Left lung (tissue), 10 donors: ENCODE results near the gene KLF2. TPM values are rescaled to one million over a fixed set of nuclear protein-coding genes. Genes with fewer than 3 reads are reported as not detected.
A peak's percentile ranks its signal among the peaks of the same experiment; 100 is the strongest.

Source experiments
- ATAC-seq: fragments of 200-7000 bp; cut with Tn5 transposase; one replicate; pipeline ENCODE4 v1.9.1; 2020; ENCODE audit warnings: moderate library complexity
- DNase-seq, 4 donors: peaks; one replicate each; pipeline ENCODE4 v3.0.0-alpha.2; 2013 to 2020
- H3K27ac ChIP-seq, 2 donors: fragments of 200-600 bp; sonication (generic) in 1 of 2; one replicate each; pipeline versions ENCODE4 v1.5.0 to v1.8.0; 2020 to 2021
- H3K27me3 ChIP-seq, 2 donors: fragments of 200-600 bp; sonication (generic) in 1 of 2; one replicate each; pipeline versions ENCODE4 v1.5.0 to v1.8.0; 2020 to 2021
- H3K36me3 ChIP-seq, 2 donors: fragments of 200-600 bp; sonication (generic) in 1 of 2; one replicate each; pipeline versions ENCODE4 v1.5.0 to v1.8.0; 2020 to 2021
- H3K4me1 ChIP-seq, 2 donors: fragments of 200-600 bp; one replicate each; pipeline ENCODE4 v1.8.0; 2021
- H3K4me3 ChIP-seq, 2 donors: fragments of 200-600 bp; sonication (generic) in 1 of 2; one replicate each; pipeline versions ENCODE4 v1.5.0 to v1.8.0; 2020 to 2021; ENCODE audit warnings: mild to moderate bottlenecking in 1 of 2
- H3K9me3 ChIP-seq, 2 donors: fragments of 200-600 bp; sonication (generic) in 1 of 2; one replicate each; pipeline versions ENCODE4 v1.5.0 to v1.8.0; 2020 to 2021
- CTCF ChIP-seq, 2 donors: fragments of 200-600 bp; sonication (generic) in 1 of 2; IDR thresholded peaks; one replicate each; pipeline versions ENCODE4 v1.5.0 to v1.8.0; 2021; ENCODE audit warnings: antibody characterized with exemption in 2 of 2
- intact Hi-C, 2 donors: fragments of 100-400 bp; cut with DNase I; formaldehyde crosslinking; loops; one replicate each; pipeline versions ENCODE4 v1.11.2 to v1.14.2; 2022
- polyA plus RNA-seq, 6 donors: library from polyadenylated mRNA; unstranded; fragments of 120-200 nt; gene quantifications; one replicate each; pipeline ENCODE4 v1.2.1, GENCODE V29; 2013; ENCODE audit not compliant: insufficient read length in 6 of 6
- total RNA-seq, 2 donors: library from RNA; stranded (reverse); fragmentation: NEBNext Ultra II Directional; extraction: Animal tissue kit (Norgen Biotek cat#: 25700); gene quantifications; one replicate each; pipeline ENCODE4 v1.2.1, GENCODE V29; 2021
- donor health status: DM: no; HTN: yes; CAD: no.
- donor health status: DM: no; HTN: no; CAD: no.

KLF2 gene
- total and polyA plus RNA-seq, 8 donors = 12.9 to 75.9 (median 37.6) TPM

DNA sequence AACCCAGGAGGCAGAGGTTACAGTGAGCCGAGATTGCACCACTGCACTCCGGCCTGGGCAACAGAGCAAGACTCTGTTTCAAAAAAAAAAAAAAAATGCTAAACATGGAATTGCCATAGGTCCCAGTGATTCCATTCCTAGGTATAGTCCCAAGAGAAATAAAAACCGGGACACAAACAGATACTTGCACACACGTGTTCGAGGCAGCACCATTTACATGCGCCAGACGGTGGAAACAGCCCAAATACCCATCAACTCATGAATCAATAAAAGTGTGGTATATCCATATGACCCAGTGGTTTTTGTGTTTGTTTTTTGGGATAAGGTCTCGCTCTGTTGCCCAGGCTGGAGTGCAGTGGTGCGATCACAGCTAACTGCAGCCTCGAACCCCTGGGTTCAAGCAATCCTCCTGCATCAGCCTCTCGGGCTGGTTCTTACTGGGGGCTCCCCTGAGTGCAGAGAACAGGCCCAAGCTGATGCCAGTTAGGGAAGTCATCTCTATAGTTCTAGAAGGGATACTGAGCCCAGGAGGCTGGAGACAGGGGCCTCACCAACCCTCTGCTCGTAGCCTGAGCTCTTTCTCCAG, 8.5 kb downstream of the KLF2 start:
- Histone ChIP-seq H3K4me3 (no peak overlapping the region), H3K27ac (peak overlapping the region in 1 of 2 donors; percentile 73), H3K9me3 (no peaks in the 10 kb centered on the region), H3K4me1 (peaks cover 7 to 61% of the 10 kb centered on the region in 2 donors), H3K27me3 (no peaks in the 10 kb centered on the region), H3K36me3 (peaks cover 0 to 3% of the 10 kb centered on the region in 2 donors)
- DNase-seq (no peak), ATAC-seq (no peak)
- no peak for TF ChIP-seq CTCF (IDR thresholded peaks at IDR 0.05)
- intact Hi-C loops = no loop called here

DNA sequence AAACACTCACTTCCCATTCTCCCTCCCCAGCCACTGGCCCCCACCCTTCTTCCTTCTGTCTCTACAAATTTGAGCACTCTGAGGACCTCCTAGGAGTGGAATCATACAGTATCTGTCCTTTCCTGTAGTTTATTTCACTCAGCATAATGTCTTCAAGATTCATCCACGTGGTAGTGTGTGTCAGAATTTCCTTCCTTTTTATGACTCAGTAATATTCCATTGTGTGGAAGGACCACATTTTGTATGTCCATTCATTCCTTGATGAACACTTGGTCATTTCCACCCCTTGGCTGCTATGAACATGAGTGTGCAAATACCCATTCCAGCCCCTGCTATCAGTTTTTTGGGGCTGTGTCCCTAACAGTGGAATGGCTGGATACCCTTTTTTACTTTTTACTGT, 9.8 kb downstream of the KLF2 start:
- DNase-seq = no peak
- no peak for ATAC-seq
- Histone ChIP-seq H3K36me3 (no peaks in the 10 kb centered on the region), H3K9me3 (no peaks in the 10 kb centered on the region), H3K4me3 (no peak overlapping the region), H3K27me3 (no peaks in the 10 kb centered on the region), H3K4me1 (peaks cover 12 to 61% of the 10 kb centered on the region in 2 donors), H3K27ac (peak overlapping the region in 1 of 2 donors; percentile 73)
- intact Hi-C loops = no loop called here
- no peak for TF ChIP-seq CTCF (IDR thresholded peaks at IDR 0.05)

- DNase-seq (no peak), ATAC-seq (no peak)
- no peak for TF ChIP-seq CTCF (IDR thresholded peaks at IDR 0.05)
Measured at GRCh38 chr19:16335226-16335625, 10.6 kb downstream of the KLF2 start.

DNA sequence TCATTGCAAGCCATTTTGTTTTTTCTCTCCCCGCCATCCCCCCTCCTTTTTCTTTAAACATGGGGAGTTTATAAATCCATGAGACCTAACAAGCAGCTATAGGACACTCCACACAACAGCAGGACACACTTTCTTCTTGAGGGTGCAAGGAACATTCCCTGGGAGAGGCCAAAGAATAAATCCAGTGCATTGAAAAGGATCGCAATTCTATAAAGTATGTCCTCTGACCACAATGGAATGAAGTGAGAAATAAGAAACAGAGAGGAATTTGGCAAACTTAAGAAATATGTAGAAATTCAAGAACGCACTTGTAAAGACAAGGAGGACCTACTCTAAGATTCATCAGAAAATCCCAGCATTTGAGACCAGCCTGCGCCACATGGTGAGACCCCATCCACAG, 11.9 kb downstream of the KLF2 start:
- H3K27me3 ChIP-seq = no peaks in the 10 kb centered on the region
- no peak overlapping the region for H3K4me3 ChIP-seq
- no peak for DNase-seq
- TF ChIP-seq CTCF (IDR thresholded peaks at IDR 0.05) = no peak
- no peaks in the 10 kb centered on the region for H3K9me3 ChIP-seq
- H3K4me1 ChIP-seq = peaks cover 15 to 49% of the 10 kb centered on the region in 2 donors
- no peak overlapping the region for H3K27ac ChIP-seq
- H3K36me3 ChIP-seq = no peaks in the 10 kb centered on the region
- intact Hi-C loops = no loop called here
- no peak for ATAC-seq

More at GRCh38 chr19:16335226-16335625, 10.6 kb downstream of the KLF2 start:
- H3K4me1 ChIP-seq = peaks cover 12 to 59% of the 10 kb centered on the region in 2 donors
- intact Hi-C loops = no loop called here
- no peaks in the 10 kb centered on the region for H3K27me3 ChIP-seq
- no peaks in the 10 kb centered on the region for H3K9me3 ChIP-seq
- H3K4me3 ChIP-seq = no peak overlapping the region
- H3K27ac ChIP-seq = peak overlapping the region in 1 of 2 donors; percentile 73
- no peaks in the 10 kb centered on the region for H3K36me3 ChIP-seq

- intact Hi-C loops = no loop called here
- no peaks in the 10 kb centered on the region for H3K36me3 ChIP-seq
- H3K27ac ChIP-seq = peak overlapping the region in 1 of 2 donors; percentile 69
- H3K27me3 ChIP-seq = no peaks in the 10 kb centered on the region
- no peaks in the 10 kb centered on the region for H3K9me3 ChIP-seq
- peaks cover 15 to 58% of the 10 kb centered on the region in 2 donors for H3K4me1 ChIP-seq
- no peak overlapping the region for H3K4me3 ChIP-seq
- TF ChIP-seq CTCF (IDR thresholded peaks at IDR 0.05) = no peak
- DNase-seq (no peak), ATAC-seq (peak; percentile 7)
Measured at GRCh38 chr19:16337809-16338469, 13.3 kb downstream of the KLF2 start.
